Measurements from ENCODE around the gene ETFA. TPM values are rescaled to one million over a fixed set of nuclear protein-coding genes. Genes with fewer than 3 reads are reported as not detected.

The ETFA gene
- total and polyA plus RNA-seq, 10 donors = 49.7 to 98.5 (median 80.5) TPM

- TF ChIP-seq POLR2AphosphoS5 (IDR thresholded peaks at IDR 0.05) (no peak), POLR2A (IDR thresholded peaks at IDR 0.05) (no peak), CTCF (IDR thresholded peaks at IDR 0.05 in 8 of 11, conservative IDR thresholded peaks at IDR 0.05 in 3 of 11) (no peak)
- WGBS, 5 donors = 40 to 50% (median 43%) methylated on average over 2 of the region's 2 CpGs
Observed at GRCh38 chr15:76189106-76189505, 122.2 kb downstream of the ETFA start.

GRCh38 chr15:76187163-76187562, 124.1 kb downstream of the ETFA start:
- intact Hi-C loops (cut with DNase I; ENCODE audit: low total_unique reads) = no loop called here
- Histone ChIP-seq H3K27me3 (replicated peaks in 1 of 7) (peaks cover 0 to 73% (median 10%) of the 10 kb centered on the region in 7 donors), H3K4me3 (no peak overlapping the region), H3K4me1 (peaks cover 10 to 20% (median 16%) of the 10 kb centered on the region in 6 donors), H3K36me3 (no peaks in the 10 kb centered on the region), H3K27ac (no peak overlapping the region), H3K9me3 (no peaks in the 10 kb centered on the region)
- TF ChIP-seq CTCF (IDR thresholded peaks at IDR 0.05 in 8 of 11, conservative IDR thresholded peaks at IDR 0.05 in 3 of 11) (no peak), POLR2A (IDR thresholded peaks at IDR 0.05) (no peak), POLR2AphosphoS5 (IDR thresholded peaks at IDR 0.05) (no peak)
- 56 to 69% (median 60%) methylated on average over 3 to 4 of the region's 4 CpGs for WGBS, 5 donors
- DNase-seq = no peak

More at GRCh38 chr15:76189106-76189505, 122.2 kb downstream of the ETFA start:
- Histone ChIP-seq H3K36me3 (no peaks in the 10 kb centered on the region), H3K4me3 (no peak overlapping the region), H3K27me3 (replicated peaks in 1 of 7) (peaks cover 0 to 75% (median 10%) of the 10 kb centered on the region in 7 donors), H3K9me3 (no peaks in the 10 kb centered on the region), H3K27ac (no peak overlapping the region), H3K4me1 (peaks cover 10 to 20% (median 16%) of the 10 kb centered on the region in 6 donors)
- no peak for DNase-seq
- intact Hi-C loops (cut with DNase I; ENCODE audit: low total_unique reads) = no loop called here

GRCh38 chr15:76185716-76186115, 125.6 kb downstream of the ETFA start:
- intact Hi-C loops (cut with DNase I; ENCODE audit: low total_unique reads) = no loop called here
- WGBS, 5 donors = 44 to 78% (median 56%) methylated on average over 3 of the region's 3 CpGs
- no peak for TF ChIP-seq POLR2A (IDR thresholded peaks at IDR 0.05)
- peak in 6 of 11 experiments; percentile 18 to 59 (median 42) for TF ChIP-seq CTCF (IDR thresholded peaks at IDR 0.05 in 8 of 11, conservative IDR thresholded peaks at IDR 0.05 in 3 of 11)
- H3K9me3 ChIP-seq = no peaks in the 10 kb centered on the region
- peaks cover 3 to 9% (median 6%) of the 10 kb centered on the region in 6 donors for H3K4me1 ChIP-seq
- H3K4me3 ChIP-seq = no peak overlapping the region
- no peaks in the 10 kb centered on the region for H3K36me3 ChIP-seq
- H3K27ac ChIP-seq = no peak overlapping the region
- DNase-seq = no peak
- peaks cover 0 to 67% (median 5%) of the 10 kb centered on the region in 7 donors for H3K27me3 ChIP-seq (replicated peaks in 1 of 7)

- no peak overlapping the region for H3K4me3 ChIP-seq
- TF ChIP-seq POLR2AphosphoS5 (IDR thresholded peaks at IDR 0.05) = no peak
- TF ChIP-seq CTCF (IDR thresholded peaks at IDR 0.05 in 8 of 11, conservative IDR thresholded peaks at IDR 0.05 in 3 of 11) = no peak
- TF ChIP-seq POLR2A (IDR thresholded peaks at IDR 0.05) = no peak
- WGBS, 5 donors = 65 to 90% (median 73%) methylated on average over 6 to 13 of the region's 13 CpGs
- intact Hi-C loops (cut with DNase I; ENCODE audit: low total_unique reads) = no loop called here
- H3K36me3 ChIP-seq = no peaks in the 10 kb centered on the region
- H3K4me1 ChIP-seq = no peaks in the 10 kb centered on the region
- no peak overlapping the region for H3K27ac ChIP-seq
- peaks cover 0 to 57% (median 0%) of the 10 kb centered on the region in 7 donors for H3K27me3 ChIP-seq (replicated peaks in 1 of 7)
- no peaks in the 10 kb centered on the region for H3K9me3 ChIP-seq
- DNase-seq = no peak
Observed at GRCh38 chr15:76184650-76185035, 126.6 kb downstream of the ETFA start.
